ENCODE results near the gene KIR2DL4.
"Not testable (repeated sequence)": the region's sequence is repeated elsewhere in the genome, so short reads cannot be mapped to it uniquely, and the experiment has no call there.

KIR2DL4 gene

DNA sequence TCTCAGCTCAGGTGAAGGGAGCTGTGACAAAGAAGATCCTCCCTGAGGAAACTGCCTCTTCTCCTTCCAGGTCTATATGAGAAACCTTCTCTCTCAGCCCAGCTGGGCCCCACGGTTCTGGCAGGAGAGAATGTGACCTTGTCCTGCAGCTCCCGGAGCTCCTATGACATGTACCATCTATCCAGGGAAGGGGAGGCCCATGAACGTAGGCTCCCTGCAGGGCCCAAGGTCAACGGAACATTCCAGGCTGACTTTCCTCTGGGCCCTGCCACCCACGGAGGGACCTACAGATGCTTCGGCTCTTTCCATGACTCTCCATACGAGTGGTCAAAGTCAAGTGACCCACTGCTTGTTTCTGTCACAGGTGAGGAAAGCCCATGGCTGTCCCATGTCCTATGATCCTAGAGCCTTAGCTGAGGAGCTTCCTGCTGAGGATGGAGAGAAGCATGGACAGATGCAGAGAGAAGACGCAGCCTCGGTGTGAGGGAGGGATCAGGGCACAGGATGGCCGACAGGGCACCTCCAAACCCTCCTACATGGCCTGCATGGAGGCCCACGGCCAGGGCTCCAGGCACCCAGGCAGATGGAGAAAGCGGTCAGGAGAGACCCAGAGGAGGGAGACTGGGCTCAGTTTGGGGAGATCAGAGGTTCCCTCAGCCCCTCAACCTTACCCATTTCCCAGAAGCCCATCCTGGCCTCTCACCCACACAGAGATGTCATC lies 28.2 kb upstream of the KIR2DL4 start:
- H3K27ac ChIP-seq; H3K4me2 ChIP-seq (ENCODE audit: low read length); H3K9me3 ChIP-seq (ENCODE audit: control insufficient read depth, low read length); H2AFZ ChIP-seq; H3K27me3 ChIP-seq (ENCODE audit: control insufficient read depth, insufficient read depth, low read length); H3K79me2 ChIP-seq; H3K4me1 ChIP-seq; H3K9ac ChIP-seq; H3K4me3 ChIP-seq (ENCODE audit: low read depth, low read length); H3K36me3 ChIP-seq (ENCODE audit: control insufficient read depth, insufficient read depth, low read length): not testable (repeated sequence)

DNA sequence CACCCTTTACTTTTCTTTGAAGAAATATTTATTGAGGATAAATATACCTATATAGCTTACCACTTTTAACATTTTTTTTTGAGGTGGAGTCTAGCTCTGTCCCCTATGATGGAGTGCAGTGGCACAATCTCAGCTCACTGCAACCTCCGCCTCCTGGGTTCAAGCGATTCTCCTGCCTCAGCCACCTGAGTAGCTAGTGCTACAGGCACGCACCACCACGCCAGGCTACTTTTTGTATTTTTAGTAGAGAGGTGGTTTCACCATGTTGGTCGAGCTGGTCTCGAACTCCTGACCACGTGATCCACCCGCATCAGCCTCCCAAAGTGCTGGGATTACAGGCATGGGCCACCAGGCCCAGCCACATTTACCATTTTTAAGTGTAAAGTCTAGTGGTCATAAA lies 27.6 kb upstream of the KIR2DL4 start:
- not testable (repeated sequence) for H3K9ac ChIP-seq; H2AFZ ChIP-seq; H3K4me1 ChIP-seq; H3K79me2 ChIP-seq; H3K27ac ChIP-seq; H3K9me3 ChIP-seq (ENCODE audit: control insufficient read depth, low read length); H3K4me2 ChIP-seq (ENCODE audit: low read length); H3K4me3 ChIP-seq (ENCODE audit: low read depth, low read length); H3K27me3 ChIP-seq (ENCODE audit: control insufficient read depth, insufficient read depth, low read length); H3K36me3 ChIP-seq (ENCODE audit: control insufficient read depth, insufficient read depth, low read length)

DNA sequence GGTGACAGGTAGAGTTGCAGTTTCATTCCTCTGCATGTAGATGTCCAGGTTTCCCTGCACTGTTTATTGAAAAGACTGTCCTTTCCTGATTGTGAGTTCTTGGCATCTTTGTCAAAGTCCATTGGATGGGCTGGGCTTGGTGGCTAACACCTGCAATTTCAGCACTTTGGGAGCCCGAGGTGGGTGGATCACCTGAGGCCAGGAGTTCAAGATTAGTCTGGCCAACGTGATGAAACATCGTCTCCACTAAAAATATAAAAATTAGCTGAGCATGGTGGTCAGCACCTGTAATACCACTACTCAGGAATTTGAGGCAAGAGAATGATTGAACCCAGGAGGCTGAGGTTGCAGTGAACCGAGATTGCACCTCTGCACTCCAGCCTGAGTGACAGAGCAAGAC lies 25.6 kb upstream of the KIR2DL4 start:
- not testable (repeated sequence) for H2AFZ ChIP-seq; H3K9me3 ChIP-seq (ENCODE audit: control insufficient read depth, low read length); H3K36me3 ChIP-seq (ENCODE audit: control insufficient read depth, insufficient read depth, low read length); H3K4me2 ChIP-seq (ENCODE audit: low read length); H3K9ac ChIP-seq; H3K27ac ChIP-seq; H3K79me2 ChIP-seq; H3K4me3 ChIP-seq (ENCODE audit: low read depth, low read length); H3K4me1 ChIP-seq; H3K27me3 ChIP-seq (ENCODE audit: control insufficient read depth, insufficient read depth, low read length)

DNA sequence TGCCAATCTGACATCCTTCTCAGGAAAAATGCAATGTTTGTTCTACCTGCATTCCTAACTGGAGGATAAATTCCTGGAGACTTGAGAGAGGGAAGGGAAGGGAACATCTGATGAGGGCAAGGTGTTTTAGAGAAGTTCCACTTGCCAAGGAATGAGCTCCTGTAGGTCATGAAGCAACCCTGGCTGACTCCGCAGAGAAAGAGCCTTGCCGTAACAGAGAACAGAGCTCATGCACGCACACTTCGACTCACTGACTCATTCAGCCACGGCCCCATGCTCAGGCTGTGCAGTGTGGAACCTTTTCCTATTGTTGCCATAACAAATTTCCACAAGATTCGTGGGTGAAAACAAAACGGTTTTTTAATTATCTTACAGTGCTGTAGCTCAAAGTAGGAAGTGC lies 24.5 kb upstream of the KIR2DL4 start:
- not testable (repeated sequence) for H3K27me3 ChIP-seq (ENCODE audit: control insufficient read depth, insufficient read depth, low read length); H3K36me3 ChIP-seq (ENCODE audit: control insufficient read depth, insufficient read depth, low read length); H3K4me1 ChIP-seq; H3K9me3 ChIP-seq (ENCODE audit: control insufficient read depth, low read length); H3K4me2 ChIP-seq (ENCODE audit: low read length); H3K27ac ChIP-seq; H3K79me2 ChIP-seq; H2AFZ ChIP-seq; H3K9ac ChIP-seq; H3K4me3 ChIP-seq (ENCODE audit: low read depth, low read length)

DNA sequence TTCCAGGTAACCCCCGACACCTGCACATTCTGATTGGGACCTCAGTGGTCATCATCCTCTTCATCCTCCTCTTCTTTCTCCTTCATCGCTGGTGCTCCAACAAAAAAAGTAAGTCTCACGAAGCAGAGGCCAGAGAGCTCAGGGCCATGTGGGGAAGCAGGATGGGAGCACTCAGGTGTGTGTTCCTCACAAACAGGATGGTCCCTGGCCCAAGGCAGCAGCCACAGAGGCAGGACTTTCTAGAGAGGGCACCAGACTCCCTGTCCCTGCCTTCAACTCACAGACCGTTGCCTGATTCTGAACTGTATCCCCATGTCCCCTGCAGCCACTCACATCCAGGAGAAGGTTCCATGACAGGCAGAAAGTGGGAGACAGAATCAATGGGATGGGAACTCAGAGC lies 20.5 kb upstream of the KIR2DL4 start:
- H3K27ac ChIP-seq; H3K9me3 ChIP-seq (ENCODE audit: control insufficient read depth, low read length); H3K4me1 ChIP-seq; H3K9ac ChIP-seq; H3K27me3 ChIP-seq (ENCODE audit: control insufficient read depth, insufficient read depth, low read length); H3K79me2 ChIP-seq; H2AFZ ChIP-seq; H3K36me3 ChIP-seq (ENCODE audit: control insufficient read depth, insufficient read depth, low read length); H3K4me2 ChIP-seq (ENCODE audit: low read length); H3K4me3 ChIP-seq (ENCODE audit: low read depth, low read length): not testable (repeated sequence)

DNA sequence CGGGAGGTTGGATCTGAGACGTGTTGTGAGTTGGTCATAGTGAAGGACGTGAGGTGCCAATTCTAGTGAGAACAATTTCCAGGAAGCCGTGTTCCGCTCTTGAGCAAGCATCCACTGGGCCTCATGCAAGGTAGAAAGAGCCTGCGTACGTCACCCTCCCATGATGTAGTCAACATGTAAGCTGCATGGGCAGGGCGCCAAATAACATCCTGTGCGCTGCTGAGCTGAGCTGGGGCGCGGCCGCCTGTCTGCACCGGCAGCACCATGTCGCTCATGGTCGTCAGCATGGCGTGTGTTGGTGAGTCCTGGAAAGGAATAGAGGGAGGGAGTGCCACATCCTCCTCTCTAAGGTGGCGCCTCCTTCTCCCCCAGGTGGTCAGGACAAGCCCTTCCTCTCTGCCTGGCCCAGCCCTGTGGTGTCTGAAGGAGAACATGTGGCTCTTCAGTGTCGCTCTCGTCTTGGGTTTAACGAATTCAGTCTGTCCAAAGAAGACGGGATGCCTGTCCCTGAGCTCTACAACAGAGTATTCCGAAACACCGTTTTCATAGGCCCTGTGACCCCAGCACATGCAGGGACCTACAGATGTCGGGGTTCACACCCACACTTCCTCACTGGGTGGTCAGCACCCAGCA lies 17.2 kb upstream of the KIR2DL4 start:
- H3K9ac ChIP-seq; H2AFZ ChIP-seq; H3K4me1 ChIP-seq; H3K9me3 ChIP-seq (ENCODE audit: control insufficient read depth, low read length); H3K27me3 ChIP-seq (ENCODE audit: control insufficient read depth, insufficient read depth, low read length); H3K36me3 ChIP-seq (ENCODE audit: control insufficient read depth, insufficient read depth, low read length); H3K27ac ChIP-seq; H3K79me2 ChIP-seq; H3K4me3 ChIP-seq (ENCODE audit: low read depth, low read length); H3K4me2 ChIP-seq (ENCODE audit: low read length): not testable (repeated sequence)

DNA sequence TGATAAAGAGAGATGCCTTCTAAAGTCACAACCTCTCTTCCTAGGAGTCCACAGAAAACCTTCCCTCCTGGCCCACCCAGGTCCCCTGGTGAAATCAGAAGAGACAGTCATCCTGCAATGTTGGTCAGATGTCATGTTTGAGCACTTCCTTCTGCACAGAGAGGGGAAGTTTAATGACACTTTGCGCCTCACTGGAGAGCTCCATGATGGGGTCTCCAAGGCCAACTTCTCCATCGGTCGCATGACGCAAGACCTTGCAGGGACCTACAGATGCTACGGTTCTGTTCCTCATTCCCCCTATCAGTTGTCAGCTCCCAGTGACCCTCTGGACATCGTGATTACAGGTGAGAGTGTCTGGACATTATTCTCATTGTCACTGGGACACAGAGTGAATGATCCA lies 15.3 kb upstream of the KIR2DL4 start:
- H3K4me1 ChIP-seq; H3K4me2 ChIP-seq (ENCODE audit: low read length); H3K9me3 ChIP-seq (ENCODE audit: control insufficient read depth, low read length); H3K4me3 ChIP-seq (ENCODE audit: low read depth, low read length); H3K27me3 ChIP-seq (ENCODE audit: control insufficient read depth, insufficient read depth, low read length); H3K9ac ChIP-seq; H3K27ac ChIP-seq; H2AFZ ChIP-seq; H3K79me2 ChIP-seq; H3K36me3 ChIP-seq (ENCODE audit: control insufficient read depth, insufficient read depth, low read length): not testable (repeated sequence)

DNA sequence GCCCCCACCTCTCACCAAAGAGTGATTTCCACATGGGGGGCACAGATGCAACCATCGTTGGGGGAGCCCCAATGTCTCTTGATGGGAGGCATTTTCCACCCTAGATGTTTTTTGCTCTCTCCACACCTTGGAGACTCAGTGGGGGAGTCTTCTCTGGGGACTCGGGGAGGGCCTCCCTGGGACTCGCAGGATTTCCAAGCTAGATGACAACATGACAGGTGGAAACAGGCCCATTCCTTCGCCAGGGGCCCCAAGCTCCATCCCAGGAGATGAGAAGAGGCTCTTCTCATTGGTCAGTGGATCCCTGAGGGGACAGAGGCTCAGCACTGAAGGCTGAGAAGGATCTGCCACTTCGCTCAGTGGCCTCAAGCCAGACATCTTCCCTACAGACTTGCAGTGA lies 12.7 kb upstream of the KIR2DL4 start:
- no peak overlapping the region for H3K4me2 ChIP-seq (ENCODE audit: low read length)
- TF ChIP-seq, protein P1, sequence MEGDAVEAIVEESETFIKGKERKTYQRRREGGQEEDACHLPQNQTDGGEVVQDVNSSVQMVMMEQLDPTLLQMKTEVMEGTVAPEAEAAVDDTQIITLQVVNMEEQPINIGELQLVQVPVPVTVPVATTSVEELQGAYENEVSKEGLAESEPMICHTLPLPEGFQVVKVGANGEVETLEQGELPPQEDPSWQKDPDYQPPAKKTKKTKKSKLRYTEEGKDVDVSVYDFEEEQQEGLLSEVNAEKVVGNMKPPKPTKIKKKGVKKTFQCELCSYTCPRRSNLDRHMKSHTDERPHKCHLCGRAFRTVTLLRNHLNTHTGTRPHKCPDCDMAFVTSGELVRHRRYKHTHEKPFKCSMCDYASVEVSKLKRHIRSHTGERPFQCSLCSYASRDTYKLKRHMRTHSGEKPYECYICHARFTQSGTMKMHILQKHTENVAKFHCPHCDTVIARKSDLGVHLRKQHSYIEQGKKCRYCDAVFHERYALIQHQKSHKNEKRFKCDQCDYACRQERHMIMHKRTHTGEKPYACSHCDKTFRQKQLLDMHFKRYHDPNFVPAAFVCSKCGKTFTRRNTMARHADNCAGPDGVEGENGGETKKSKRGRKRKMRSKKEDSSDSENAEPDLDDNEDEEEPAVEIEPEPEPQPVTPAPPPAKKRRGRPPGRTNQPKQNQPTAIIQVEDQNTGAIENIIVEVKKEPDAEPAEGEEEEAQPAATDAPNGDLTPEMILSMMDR (IDR thresholded peaks at IDR 0.05): no peak
- H3K9ac ChIP-seq: no peak overlapping the region
- no peaks in the 10 kb centered on the region for H3K27me3 ChIP-seq (ENCODE audit: control insufficient read depth, insufficient read depth, low read length)
- H3K27ac ChIP-seq: no peak overlapping the region
- H3K4me3 ChIP-seq (ENCODE audit: low read depth, low read length): no peak overlapping the region
- no peak overlapping the region for H2AFZ ChIP-seq
- no peaks in the 10 kb centered on the region for H3K79me2 ChIP-seq
- H3K4me1 ChIP-seq: no peaks in the 10 kb centered on the region
- H3K9me3 ChIP-seq (ENCODE audit: control insufficient read depth, low read length): no peaks in the 10 kb centered on the region
- H3K36me3 ChIP-seq (ENCODE audit: control insufficient read depth, insufficient read depth, low read length): no peaks in the 10 kb centered on the region

All from parathyroid adenoma (tissue), 2 donors.